Measurements from ENCODE around the gene TTF2. TPM values are rescaled to one million over a fixed set of nuclear protein-coding genes. Genes with fewer than 3 reads are reported as not detected.
"Not testable (repeated sequence)": the region's sequence is repeated elsewhere in the genome, so short reads cannot be mapped to it uniquely, and the experiment has no call there.

The TTF2 gene
- total RNA-seq, 1 experiment from 2014 or later = 27.8 TPM

GRCh38 chr1:117147856-117148588 is 87.9 kb downstream of the TTF2 start:
- no peak for DNase-seq (ENCODE audit: low spot score)

GRCh38 chr1:117150316-117150715 is 90.2 kb downstream of the TTF2 start:
- no peak for DNase-seq (ENCODE audit: low spot score)

GRCh38 chr1:117151305-117151704 is 91.2 kb downstream of the TTF2 start:
- not testable (repeated sequence) for DNase-seq (ENCODE audit: low spot score)

Small RNAs within 50 kb of the gene (small RNA-seq; reads per million reads assigned to genes)
- 0.22 reads per million for gene MIR942

Other genes starting within 250 kb of the TTF2 start
- 26.1 and 35.2 TPM in 2 replicates for gene PTGFRN, start 150.4 kb upstream of the TTF2 start, total RNA-seq (2014; rRNA removed; shearing (Covaris generic))
- gene CD101, start 58.6 kb upstream of the TTF2 start, total RNA-seq (2014; rRNA removed; shearing (Covaris generic)) = 0.05 and 0.33 TPM in 2 replicates
- 0.94 and 1.5 TPM in 2 replicates for gene TRIM45, start 61.4 kb downstream of the TTF2 start, total RNA-seq (2014; rRNA removed; shearing (Covaris generic))
- not detected in 2 replicates for gene VTCN1, start 150.6 kb downstream of the TTF2 start, total RNA-seq (2014; rRNA removed; shearing (Covaris generic))

Data from HT-29 (cell line).